NCI-H2196 treated with DMSO at 0.1 percent for 48 hours (cell line): ENCODE results near the gene OR10J1.

Experiments
- DNase-seq: peaks from one replicate; lab custom pipeline; 2025; ENCODE audit not compliant: unreplicated experiment; lab: John Stamatoyannopoulos, UW

The OR10J1 gene

GRCh38 chr1:159483501-159483900, 44.0 kb downstream of the OR10J1 start:
- DNase-seq, result no peak
